Activated T-cell treated with anti-CD3 and anti-CD28 coated beads, Interleukin-2, amount 50 U/mL, for 72 hours (primary cell): ENCODE results near the gene WDPCP. TPM values are rescaled to one million over a fixed set of nuclear protein-coding genes. Genes with fewer than 3 reads are reported as not detected.
"Not testable (repeated sequence)": the region's sequence is repeated elsewhere in the genome, so short reads cannot be mapped to it uniquely, and the experiment has no call there.

Source experiments
- ATAC-seq, 2 donors: fragments of 150-1000 bp; cut with Tn5 transposase; replicated peaks in 1 of 2; 2 replicates each; pipeline ENCODE4 v1.10.0; 2021; ENCODE audit warnings: moderate library complexity in 2 of 2, mild to moderate bottlenecking in 1 of 2
- DNase-seq, 2 donors: peaks; one replicate each; pipeline ENCODE4 v3.0.0; 2021 to 2022; ENCODE audit warnings: mixed read lengths in 1 of 2
- H3K27ac Mint-ChIP-seq: one replicate; pipeline ENCODE4 v1.8.0; 2022; ENCODE audit warnings: mild to moderate bottlenecking, moderate library complexity, mixed read lengths
- H3K27me3 Mint-ChIP-seq: one replicate; pipeline ENCODE4 v1.8.0; 2022; ENCODE audit warnings: low read depth, mixed read lengths
- H3K36me3 Mint-ChIP-seq, 2 donors: one replicate each; pipeline ENCODE4 v1.8.0; 2022; ENCODE audit warnings: mixed read lengths in 2 of 2, mild to moderate bottlenecking in 1 of 2; ENCODE audit not compliant: insufficient read depth in 2 of 2
- H3K4me1 Mint-ChIP-seq: one replicate; pipeline ENCODE4 v1.8.0; 2022; ENCODE audit warnings: low read depth, mixed read lengths
- H3K4me3 Mint-ChIP-seq, 2 donors: one replicate each; pipeline ENCODE4 v1.8.0; 2022; ENCODE audit warnings: mild to moderate bottlenecking in 2 of 2, mixed read lengths in 2 of 2, moderate library complexity in 2 of 2
- H3K9me3 Mint-ChIP-seq, 2 donors: one replicate each; pipeline ENCODE4 v1.8.0; 2022; ENCODE audit warnings: mixed read lengths in 2 of 2
- total RNA-seq, 2 donors: library from RNA; stranded (reverse); gene quantifications; one replicate each; pipeline ENCODE4 v1.2.3, GENCODE V29; 2022

Gene WDPCP
- total RNA-seq, 2 donors from 2014 or later, result 7.0 to 10.0 TPM

DNA sequence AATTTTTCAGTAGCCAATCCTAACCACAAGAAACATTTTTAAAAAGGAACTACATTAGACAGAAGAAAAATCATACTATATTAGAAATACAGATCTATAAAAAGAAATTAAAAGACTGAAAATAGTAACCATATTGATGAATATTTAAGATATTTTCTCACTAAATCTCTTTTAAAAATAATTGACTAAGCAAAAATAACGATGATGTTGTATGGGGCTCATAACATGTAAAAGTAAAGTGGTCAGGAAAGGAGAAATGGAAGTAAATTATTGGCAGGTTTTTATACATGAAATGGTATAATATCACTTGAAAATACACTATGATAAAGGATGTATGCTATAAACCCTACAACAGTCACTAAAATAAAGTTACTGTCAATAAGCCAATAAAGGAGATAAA lies 5.4 kb downstream of the WDPCP start:
- Mint-ChIP-seq H3K4me1 (peaks cover 25% of the 10 kb centered on the region), H3K36me3 (no peaks in the 10 kb centered on the region), H3K4me3 (no peak overlapping the region), H3K27ac (no peak overlapping the region), H3K9me3 (no peaks in the 10 kb centered on the region), H3K27me3 (no peaks in the 10 kb centered on the region)
- DNase-seq (no peak), ATAC-seq (no peak)

DNA sequence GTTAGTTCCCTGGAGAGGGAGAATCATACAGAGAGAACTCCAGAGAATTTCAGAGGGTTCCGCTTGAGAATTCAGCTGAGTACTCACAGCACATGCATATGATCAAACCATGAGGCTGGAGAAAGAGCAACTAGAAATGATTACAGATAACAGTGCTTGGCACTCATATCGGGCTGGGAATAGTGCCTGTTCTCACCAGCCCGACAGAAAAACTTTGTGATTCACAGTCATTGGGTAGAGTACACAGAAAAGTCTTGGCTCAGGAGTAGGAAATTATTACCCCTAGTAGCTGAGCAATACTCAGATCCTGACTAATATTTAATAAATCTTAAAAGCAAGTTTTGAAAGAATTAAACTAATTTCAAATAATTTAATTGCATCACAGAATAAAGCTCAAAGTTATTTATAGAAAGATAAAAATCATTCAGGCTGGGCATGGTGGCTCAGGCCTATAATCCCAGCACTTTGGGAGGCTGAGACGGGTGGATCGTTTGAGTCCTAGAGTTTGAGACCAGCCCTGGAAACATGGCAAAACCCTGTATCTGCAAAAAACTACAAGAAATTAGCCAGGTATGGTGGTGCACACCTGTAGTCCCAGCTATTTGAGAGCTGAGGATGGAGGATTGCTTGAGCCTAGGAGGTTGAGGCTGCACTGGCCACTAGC lies 6.8 kb downstream of the WDPCP start:
- Mint-ChIP-seq H3K27me3 (no peaks in the 10 kb centered on the region), H3K4me3 (no peak overlapping the region), H3K4me1 (peaks cover 14% of the 10 kb centered on the region), H3K27ac (no peak overlapping the region), H3K9me3 (no peaks in the 10 kb centered on the region), H3K36me3 (no peaks in the 10 kb centered on the region)
- no peak for DNase-seq
- ATAC-seq, result no peak

DNA sequence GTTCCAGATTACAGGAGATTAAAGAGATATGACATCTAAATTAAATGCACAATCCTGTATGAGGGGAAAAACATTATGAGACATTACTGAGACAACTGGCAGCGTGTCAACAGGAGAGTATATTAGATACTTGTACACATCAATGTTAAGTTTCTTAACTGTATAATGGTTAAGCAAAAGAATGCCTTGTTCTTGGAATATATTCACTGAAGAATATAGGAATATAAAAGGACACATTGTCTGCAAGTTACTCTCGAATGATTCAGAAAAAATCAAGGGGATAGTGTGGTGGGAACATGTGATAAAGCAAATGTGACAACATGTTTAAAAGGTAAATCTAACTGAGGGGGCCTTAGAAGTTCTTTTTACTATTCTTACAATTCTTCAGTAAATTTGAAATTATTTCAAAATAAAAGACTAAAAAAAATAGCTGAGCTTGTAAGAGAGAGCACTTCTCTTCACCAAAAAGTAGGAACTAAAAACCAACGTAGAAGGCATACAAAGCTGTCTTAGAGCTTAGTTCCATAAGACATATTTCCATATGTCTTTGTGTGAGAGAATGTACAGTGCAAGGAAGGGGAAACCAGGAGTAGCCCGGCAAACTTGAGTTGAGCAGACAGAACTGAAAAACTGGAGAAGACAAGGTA lies 7.5 kb downstream of the WDPCP start:
- no peak overlapping the region for H3K4me3 Mint-ChIP-seq
- no peaks in the 10 kb centered on the region for H3K9me3 Mint-ChIP-seq
- ATAC-seq, result no peak
- peaks cover 8% of the 10 kb centered on the region for H3K4me1 Mint-ChIP-seq
- no peaks in the 10 kb centered on the region for H3K27me3 Mint-ChIP-seq
- DNase-seq, result no peak
- no peaks in the 10 kb centered on the region for H3K36me3 Mint-ChIP-seq
- H3K27ac Mint-ChIP-seq, result no peak overlapping the region

DNA sequence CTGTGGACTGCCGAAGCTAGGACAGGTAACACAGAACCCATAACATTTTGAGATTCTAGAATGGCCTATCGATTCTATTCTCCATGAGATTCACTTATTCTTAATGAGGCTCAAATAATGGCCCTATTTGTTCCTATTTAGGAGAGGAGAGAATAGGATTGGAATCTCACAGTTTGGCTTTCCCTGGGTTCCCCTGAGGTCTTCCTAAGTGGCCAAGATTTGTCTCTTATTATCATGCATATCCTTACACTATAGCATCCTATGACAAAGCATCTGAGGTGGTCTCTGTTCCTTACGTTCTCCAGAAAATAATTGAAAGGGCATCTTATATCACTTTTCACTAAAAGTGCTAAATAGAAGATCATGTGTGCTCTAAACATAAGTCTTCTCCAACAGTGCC lies 9.5 kb downstream of the WDPCP start:
- no peaks in the 10 kb centered on the region for H3K27me3 Mint-ChIP-seq
- no peak overlapping the region for H3K4me3 Mint-ChIP-seq
- DNase-seq (no peak), ATAC-seq (no peak)
- peaks cover 3 to 5% of the 10 kb centered on the region in 2 donors for H3K9me3 Mint-ChIP-seq
- peaks cover 8% of the 10 kb centered on the region for H3K4me1 Mint-ChIP-seq
- H3K36me3 Mint-ChIP-seq, result peaks cover 0 to 5% of the 10 kb centered on the region in 2 donors
- no peak overlapping the region for H3K27ac Mint-ChIP-seq

DNA sequence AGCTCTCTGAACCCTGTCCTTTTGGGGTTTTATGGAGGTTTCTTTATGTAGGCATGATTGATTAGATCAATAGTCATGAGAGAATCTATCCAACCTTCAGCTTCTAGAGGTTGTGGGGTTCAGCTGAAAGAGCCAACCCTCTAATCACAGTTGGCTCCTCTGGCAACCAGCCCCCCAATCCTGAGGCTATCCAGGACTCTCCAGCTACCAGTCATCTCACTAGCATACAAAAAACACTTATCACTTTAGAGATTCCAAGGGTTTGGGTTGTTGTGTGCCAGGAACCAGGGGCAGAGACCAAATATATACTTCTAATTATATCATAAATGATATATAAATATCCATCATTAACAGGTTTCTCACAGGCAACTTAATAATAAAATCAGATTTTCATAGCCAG lies 11.7 kb downstream of the WDPCP start:
- Mint-ChIP-seq H3K36me3 (peaks cover 0 to 6% of the 10 kb centered on the region in 2 donors), H3K27ac (no peak overlapping the region), H3K4me3 (no peak overlapping the region), H3K27me3 (no peaks in the 10 kb centered on the region), H3K9me3 (peaks cover 3 to 5% of the 10 kb centered on the region in 2 donors), H3K4me1 (no peaks in the 10 kb centered on the region)
- ATAC-seq, result no peak
- DNase-seq, result no peak

DNA sequence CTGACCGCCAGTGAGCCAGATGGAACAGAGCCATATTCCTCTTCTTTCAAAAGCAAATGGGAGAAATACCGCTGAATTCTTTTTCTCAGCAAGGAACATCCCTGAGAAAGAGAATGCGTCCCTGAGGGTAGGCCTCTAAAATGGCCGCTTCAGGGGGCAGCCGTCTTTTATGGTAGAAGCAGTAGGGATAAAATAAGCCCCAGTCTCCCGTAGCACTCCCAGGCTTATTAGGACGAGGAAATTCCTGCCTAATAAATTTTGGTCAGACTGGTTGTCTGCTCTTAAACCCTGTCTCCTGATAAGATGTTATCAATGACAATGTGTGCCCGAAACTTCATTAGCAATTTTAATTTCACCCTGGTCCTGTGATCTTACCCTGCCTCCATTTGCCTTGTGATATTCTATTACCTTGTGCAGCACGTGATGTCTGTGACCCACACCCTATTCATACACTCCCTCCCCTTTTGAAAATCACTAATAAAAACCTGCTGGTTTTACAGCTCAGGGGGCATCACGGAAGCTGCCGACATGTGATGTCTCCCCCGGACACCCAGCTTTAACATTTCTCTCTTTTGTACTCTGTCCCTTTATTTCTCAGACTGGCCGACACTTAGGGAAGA lies 14.4 kb downstream of the WDPCP start:
- not testable (repeated sequence) for H3K4me3 Mint-ChIP-seq, H3K27me3 Mint-ChIP-seq, H3K4me1 Mint-ChIP-seq, ATAC-seq, H3K27ac Mint-ChIP-seq, DNase-seq, H3K9me3 Mint-ChIP-seq, H3K36me3 Mint-ChIP-seq

DNA sequence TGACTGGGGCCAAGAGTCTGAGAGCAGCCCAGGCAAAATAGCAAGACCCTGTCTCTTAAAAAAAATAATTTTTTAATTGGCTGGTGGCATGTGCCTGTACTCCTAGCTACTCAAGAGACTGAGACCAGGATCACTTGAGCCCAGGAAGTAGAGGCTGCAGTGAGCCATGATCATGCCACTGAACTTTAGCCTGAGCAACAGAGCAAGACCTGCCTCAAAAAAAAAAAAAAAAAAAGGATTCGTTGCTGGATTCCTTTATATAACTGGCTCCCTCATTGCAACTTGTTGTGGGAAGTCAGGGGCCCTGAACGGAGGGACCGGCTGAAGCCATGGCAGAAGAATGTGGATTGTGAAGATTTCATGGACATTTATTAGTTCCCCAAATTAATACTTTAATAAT lies 15.3 kb downstream of the WDPCP start:
- H3K9me3 Mint-ChIP-seq, DNase-seq, ATAC-seq, H3K4me3 Mint-ChIP-seq, H3K4me1 Mint-ChIP-seq, H3K27me3 Mint-ChIP-seq, H3K27ac Mint-ChIP-seq: not testable (repeated sequence)
- peaks cover 4 to 11% of the 10 kb centered on the region in 2 donors for H3K36me3 Mint-ChIP-seq

DNA sequence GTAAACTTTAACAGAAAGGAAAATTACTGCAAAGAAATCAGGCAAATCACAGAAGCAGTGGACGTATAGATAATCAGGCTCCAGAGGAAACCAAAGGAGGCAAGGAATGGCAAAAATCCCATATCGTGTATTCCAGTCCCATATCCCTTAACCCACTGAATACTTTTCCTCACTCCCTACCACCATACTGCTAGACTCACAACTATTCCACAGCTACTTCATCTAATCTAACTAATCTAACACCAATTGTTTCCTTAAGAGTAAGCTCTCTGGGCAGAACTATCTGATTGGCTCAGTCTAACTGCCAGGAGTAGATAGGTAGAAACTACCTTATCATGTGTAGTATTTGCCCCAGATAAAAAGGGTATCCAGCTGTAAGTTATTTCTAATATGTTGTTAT lies 16.3 kb downstream of the WDPCP start:
- Mint-ChIP-seq H3K9me3 (peaks cover 9 to 11% of the 10 kb centered on the region in 2 donors), H3K4me3 (no peak overlapping the region), H3K27ac (no peak overlapping the region), H3K27me3 (no peaks in the 10 kb centered on the region), H3K36me3 (peaks cover 4 to 14% of the 10 kb centered on the region in 2 donors), H3K4me1 (no peaks in the 10 kb centered on the region)
- ATAC-seq, result no peak
- DNase-seq, result no peak

DNA sequence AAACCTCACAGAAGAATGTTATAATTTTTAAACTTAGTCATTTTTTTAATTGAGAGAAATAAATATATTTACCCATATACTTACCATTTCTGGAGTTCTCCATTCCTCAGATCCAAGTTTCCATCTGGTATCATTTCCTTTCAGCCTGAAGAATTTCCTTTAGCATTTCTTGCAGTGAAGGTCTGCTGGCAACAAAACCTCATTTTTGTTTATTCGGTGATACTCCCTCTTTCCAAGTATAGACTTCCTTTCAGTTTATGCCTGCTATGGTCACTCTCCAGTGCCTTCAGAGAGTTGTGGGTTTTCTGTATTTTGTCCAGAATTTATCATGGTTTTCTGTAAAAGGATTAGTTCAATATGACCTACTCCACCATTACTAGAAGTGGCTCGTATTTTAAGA lies 17.0 kb downstream of the WDPCP start:
- no peaks in the 10 kb centered on the region for H3K27me3 Mint-ChIP-seq
- no peaks in the 10 kb centered on the region for H3K4me1 Mint-ChIP-seq
- DNase-seq (no peak), ATAC-seq (no peak)
- H3K36me3 Mint-ChIP-seq, result peaks cover 4 to 14% of the 10 kb centered on the region in 2 donors
- no peak overlapping the region for H3K4me3 Mint-ChIP-seq
- H3K27ac Mint-ChIP-seq, result no peak overlapping the region
- peaks cover 9 to 12% of the 10 kb centered on the region in 2 donors for H3K9me3 Mint-ChIP-seq

DNA sequence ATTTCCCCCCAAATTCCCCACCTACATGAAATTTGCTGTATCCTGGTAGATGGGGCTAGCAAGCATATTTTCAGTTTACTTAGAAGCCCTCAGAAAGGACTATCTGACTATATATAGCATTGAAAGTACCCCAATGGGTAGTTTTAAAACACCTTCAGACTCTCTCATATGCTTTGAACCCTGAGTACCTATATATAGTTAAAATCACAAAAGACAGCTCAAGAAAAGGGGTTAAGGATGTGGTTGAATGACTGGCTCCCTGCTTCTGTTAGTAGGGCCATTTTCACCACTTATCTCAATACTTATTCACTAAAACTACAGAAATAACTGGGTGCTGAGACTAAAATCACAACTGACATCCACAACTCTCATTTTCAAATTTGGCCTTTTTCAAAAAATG lies 18.5 kb downstream of the WDPCP start:
- H3K36me3 Mint-ChIP-seq, result peaks cover 4 to 14% of the 10 kb centered on the region in 2 donors
- H3K27me3 Mint-ChIP-seq, result no peaks in the 10 kb centered on the region

DNA sequence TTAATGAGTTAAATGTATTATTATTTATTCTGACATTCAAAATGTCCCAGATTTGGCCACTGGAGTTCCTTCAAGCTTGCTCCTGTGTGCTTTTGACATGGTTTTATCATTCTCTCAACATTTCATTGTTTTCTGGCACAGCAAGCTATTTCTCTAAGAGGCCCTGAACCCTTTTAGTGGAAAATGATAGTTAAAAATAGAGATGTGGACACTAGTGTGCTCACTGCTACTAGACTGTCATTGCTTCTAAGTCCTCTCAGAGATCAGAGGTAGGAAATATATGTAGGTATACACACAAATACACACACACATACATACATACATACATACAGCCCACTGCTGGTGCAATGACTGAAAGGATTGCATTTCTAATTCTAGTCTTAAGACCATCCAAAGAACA lies 25.5 kb downstream of the WDPCP start:
- H3K27me3 Mint-ChIP-seq, result no peaks in the 10 kb centered on the region
- H3K27ac Mint-ChIP-seq, result no peak overlapping the region
- H3K36me3 Mint-ChIP-seq, result peaks cover 12 to 22% of the 10 kb centered on the region in 2 donors
- ATAC-seq (no peak), DNase-seq (no peak)
- no peak overlapping the region for H3K4me3 Mint-ChIP-seq
- peaks cover 6% of the 10 kb centered on the region for H3K4me1 Mint-ChIP-seq
- H3K9me3 Mint-ChIP-seq, result peaks cover 15 to 19% of the 10 kb centered on the region in 2 donors

More for the DNA sequence above, 18.5 kb downstream of the WDPCP start:
- DNase-seq, result no peak
- Mint-ChIP-seq H3K9me3 (peaks cover 9 to 12% of the 10 kb centered on the region in 2 donors), H3K4me3 (no peak overlapping the region), H3K4me1 (no peaks in the 10 kb centered on the region), H3K27ac (no peak overlapping the region)
- ATAC-seq, result no peak

DNA sequence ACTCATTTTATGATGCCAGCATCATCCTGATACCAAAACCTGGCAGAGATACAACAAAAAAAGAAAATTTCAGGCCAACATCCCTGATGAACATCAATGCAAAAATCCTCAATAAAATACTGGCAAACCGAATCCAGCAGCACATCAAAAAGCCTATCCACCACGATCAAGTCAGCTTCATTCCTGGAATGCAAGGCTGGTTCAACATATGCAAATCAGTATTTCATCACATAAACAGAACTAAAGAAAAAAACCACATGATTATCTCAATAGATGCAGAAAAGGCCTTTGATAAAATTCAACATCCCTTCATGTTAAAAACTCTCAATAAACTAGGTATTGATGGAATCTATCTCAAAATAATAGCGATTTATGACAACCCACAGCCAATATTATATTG lies 29.4 kb downstream of the WDPCP start:
- peaks cover 27 to 33% of the 10 kb centered on the region in 2 donors for H3K36me3 Mint-ChIP-seq
- H3K4me1 Mint-ChIP-seq, result peaks cover 13% of the 10 kb centered on the region

DNA sequence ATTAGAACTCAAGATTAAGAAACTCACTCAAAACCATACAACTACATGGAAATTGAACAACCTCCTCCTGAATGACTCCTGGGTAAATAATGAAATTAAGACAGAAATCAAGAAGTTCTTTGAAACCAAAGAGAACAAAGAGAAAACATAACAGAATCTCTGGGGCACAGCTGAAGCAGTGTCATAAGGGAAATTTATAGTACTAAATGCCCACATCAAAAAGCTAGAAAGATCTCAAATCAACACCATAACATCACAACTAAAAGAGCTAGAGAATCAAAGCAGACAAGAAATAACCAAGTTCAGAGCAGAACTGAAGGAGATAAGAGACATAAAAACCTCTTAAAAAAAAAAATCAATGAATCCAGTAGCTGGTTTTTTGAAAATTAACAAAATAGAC lies 30.5 kb downstream of the WDPCP start:
- DNase-seq, H3K27me3 Mint-ChIP-seq, ATAC-seq: not testable (repeated sequence)
- Mint-ChIP-seq H3K27ac (peak overlapping the region; percentile 9), H3K4me3 (peak overlapping the region in 1 of 2 donors; percentile 6), H3K9me3 (peaks cover 20 to 26% of the 10 kb centered on the region in 2 donors), H3K4me1 (peaks cover 13% of the 10 kb centered on the region), H3K36me3 (peaks cover 27 to 33% of the 10 kb centered on the region in 2 donors)

More for the DNA sequence above, 29.4 kb downstream of the WDPCP start:
- H3K27ac Mint-ChIP-seq, H3K27me3 Mint-ChIP-seq, DNase-seq, H3K4me3 Mint-ChIP-seq, ATAC-seq: not testable (repeated sequence)
- H3K9me3 Mint-ChIP-seq, result peaks cover 20 to 26% of the 10 kb centered on the region in 2 donors
